K562 (cell line): Measurements from ENCODE around the gene PRSS53. TPM values are rescaled to one million over a fixed set of nuclear protein-coding genes. Genes with fewer than 3 reads are reported as not detected.

ENCODE experiments used
- ARNT ChIP-seq, 2 experiments: fragments of 450-650 bp; IDR thresholded peaks; 2 replicates each; pipeline ENCODE4 v1.6.1; 2016; ENCODE audit warnings: mild to moderate bottlenecking in 1 of 2
- ATF2 ChIP-seq: sonication (generic); formaldehyde crosslinking; IDR thresholded peaks from 2 replicates; pipeline ENCODE4 v1.8.1; 2022; ENCODE audit warnings: missing genetic modification reagents
- EZH2 ChIP-seq: IDR thresholded peaks from 2 replicates; pipeline ENCODE4 v1.6.1; 2012; ENCODE audit warnings: low read depth, mild to moderate bottlenecking, inconsistent platforms, low read length, borderline replicate concordance
- MBD2 ChIP-seq: sonication (generic); IDR thresholded peaks from 2 replicates; pipeline ENCODE4 v1.6.1; 2016; ENCODE audit warnings: low read depth, borderline replicate concordance
- MTA1 ChIP-seq: fragments of 450-650 bp; IDR thresholded peaks from 2 replicates; pipeline ENCODE4 v1.6.1; 2017; ENCODE audit warnings: borderline replicate concordance
- MYBL2 ChIP-seq, 2 experiments: fragments of 450-650 bp in 1 of 2; sonication (generic) in 1 of 2; formaldehyde crosslinking in 1 of 2; IDR thresholded peaks; 2 replicates each; pipeline versions ENCODE4 v1.6.1 to v1.8.1; 2017 to 2022; ENCODE audit warnings: borderline replicate concordance in 1 of 2, inconsistent platforms in 1 of 2, low read depth in 1 of 2, mild to moderate bottlenecking in 1 of 2, missing genetic modification reagents in 1 of 2, moderate library complexity in 1 of 2
- NCOR1 ChIP-seq: fragments of 450-650 bp; IDR thresholded peaks from 2 replicates; pipeline ENCODE4 v1.6.1; 2016; ENCODE audit warnings: mild to moderate bottlenecking, moderate library complexity
- NFIC ChIP-seq: fragments of 450-650 bp; IDR thresholded peaks from 2 replicates; pipeline ENCODE4 v1.6.1; 2017; ENCODE audit warnings: mild to moderate bottlenecking, inconsistent platforms
- PRPF4 ChIP-seq: fragments of 200-400 bp; formaldehyde crosslinking; IDR thresholded peaks from one replicate; pipeline ENCODE4 v1.6.1; 2017; ENCODE audit warnings: low read length, low read depth, mild to moderate bottlenecking; ENCODE audit not compliant: insufficient read depth, poor library complexity, severe bottlenecking
- SIN3A ChIP-seq, 2 experiments: fragments of 150-350 bp in 1 of 2; IDR thresholded peaks; 2 replicates each; pipeline ENCODE4 v1.6.1; 2011 to 2016; ENCODE audit warnings: borderline replicate concordance in 2 of 2, low read depth in 2 of 2, low read length in 2 of 2, mild to moderate bottlenecking in 2 of 2, moderate library complexity in 2 of 2; ENCODE audit not compliant: control insufficient read depth in 1 of 2
- SMARCB1 ChIP-seq: IDR thresholded peaks from 2 replicates; pipeline ENCODE4 v1.6.1; 2011; ENCODE audit warnings: improper control_type of control experiment, low read depth; ENCODE audit not compliant: insufficient read length
- SRF ChIP-seq, 2 experiments: fragments of 250-450, 450-650 bp in 1 of 2; sonication (Bioruptor Pico) in 1 of 2; sonication (generic) in 1 of 2; formaldehyde crosslinking; IDR thresholded peaks; 2 replicates each; pipeline versions ENCODE4 v1.5.0 to v1.5.1; 2020 to 2022; ENCODE audit warnings: mild to moderate bottlenecking in 1 of 2, missing genetic modification reagents in 1 of 2
- SRSF3 ChIP-seq: fragments of 200-400 bp; formaldehyde crosslinking; IDR thresholded peaks from 2 replicates; pipeline ENCODE4 v1.6.1; 2016; ENCODE audit warnings: mild to moderate bottlenecking, low read length, moderate library complexity; ENCODE audit not compliant: insufficient read depth
- ZNF699 ChIP-seq: fragments of 250-450 bp; sonication (Bioruptor Pico); IDR thresholded peaks from 2 replicates; pipeline ENCODE4 v1.8.0; 2021; ENCODE audit warnings: mild to moderate bottlenecking, moderate library complexity; ENCODE audit not compliant: insufficient replicate concordance
- polyA plus RNA-seq, 8 experiments: library from polyadenylated mRNA; depleted of rRNA in 4 of 8; stranded (reverse) in 5 of 8; unstranded in 3 of 8; fragments of >200 nt; fragmentation: Nextera tagmentation in 2 of 8; fragmentation: Illumina TruSeq in 1 of 8; extraction: Ambion mirVana in 2 of 8; extraction: Trizol in 1 of 8; gene quantifications; 2 replicates each; pipeline versions ENCODE4 v1.2.1 to v1.2.3, GENCODE V29; 2011 to 2014; ENCODE audit warnings: inconsistent platforms in 1 of 8, missing spikeins in 1 of 8
- total RNA-seq, 7 experiments: library from RNA; depleted of rRNA in 6 of 7; stranded (reverse); fragments of >200 nt in 6 of 7; fragmentation: Illumina TruSeq in 2 of 7; extraction: Trizol in 2 of 7; gene quantifications; 2 replicates each; pipeline versions ENCODE4 v1.2.1 to v1.2.3, GENCODE V29; 2011 to 2021; ENCODE audit warnings: low replicate concordance in 1 of 7
- TF ChIP-seq, protein P1 (sequence below): sonication (generic); formaldehyde crosslinking; IDR thresholded peaks from 2 replicates; pipeline ENCODE4 v1.8.0; 2022; ENCODE audit warnings: mild to moderate bottlenecking, missing genetic modification reagents
- TF ChIP-seq, protein P2 (sequence below): sonication (generic); formaldehyde crosslinking; IDR thresholded peaks from 2 replicates; pipeline ENCODE4 v1.8.1; 2023; ENCODE audit warnings: mild to moderate bottlenecking, missing genetic modification reagents
- TF ChIP-seq, protein P3 (sequence below): fragments of 450-650 bp; IDR thresholded peaks from 2 replicates; pipeline ENCODE4 v1.6.1; 2018; ENCODE audit warnings: mild to moderate bottlenecking, low read depth; ENCODE audit not compliant: partially characterized antibody

The PRSS53 gene
- total and polyA plus RNA-seq, 9 of the 15 experiments (the other 6 are each of a cell fraction or from before 2014, with no cell fraction given) = 0.40 to 1.9 (median 0.78) TPM; not detected in 2

- TF ChIP-seq, protein P1, sequence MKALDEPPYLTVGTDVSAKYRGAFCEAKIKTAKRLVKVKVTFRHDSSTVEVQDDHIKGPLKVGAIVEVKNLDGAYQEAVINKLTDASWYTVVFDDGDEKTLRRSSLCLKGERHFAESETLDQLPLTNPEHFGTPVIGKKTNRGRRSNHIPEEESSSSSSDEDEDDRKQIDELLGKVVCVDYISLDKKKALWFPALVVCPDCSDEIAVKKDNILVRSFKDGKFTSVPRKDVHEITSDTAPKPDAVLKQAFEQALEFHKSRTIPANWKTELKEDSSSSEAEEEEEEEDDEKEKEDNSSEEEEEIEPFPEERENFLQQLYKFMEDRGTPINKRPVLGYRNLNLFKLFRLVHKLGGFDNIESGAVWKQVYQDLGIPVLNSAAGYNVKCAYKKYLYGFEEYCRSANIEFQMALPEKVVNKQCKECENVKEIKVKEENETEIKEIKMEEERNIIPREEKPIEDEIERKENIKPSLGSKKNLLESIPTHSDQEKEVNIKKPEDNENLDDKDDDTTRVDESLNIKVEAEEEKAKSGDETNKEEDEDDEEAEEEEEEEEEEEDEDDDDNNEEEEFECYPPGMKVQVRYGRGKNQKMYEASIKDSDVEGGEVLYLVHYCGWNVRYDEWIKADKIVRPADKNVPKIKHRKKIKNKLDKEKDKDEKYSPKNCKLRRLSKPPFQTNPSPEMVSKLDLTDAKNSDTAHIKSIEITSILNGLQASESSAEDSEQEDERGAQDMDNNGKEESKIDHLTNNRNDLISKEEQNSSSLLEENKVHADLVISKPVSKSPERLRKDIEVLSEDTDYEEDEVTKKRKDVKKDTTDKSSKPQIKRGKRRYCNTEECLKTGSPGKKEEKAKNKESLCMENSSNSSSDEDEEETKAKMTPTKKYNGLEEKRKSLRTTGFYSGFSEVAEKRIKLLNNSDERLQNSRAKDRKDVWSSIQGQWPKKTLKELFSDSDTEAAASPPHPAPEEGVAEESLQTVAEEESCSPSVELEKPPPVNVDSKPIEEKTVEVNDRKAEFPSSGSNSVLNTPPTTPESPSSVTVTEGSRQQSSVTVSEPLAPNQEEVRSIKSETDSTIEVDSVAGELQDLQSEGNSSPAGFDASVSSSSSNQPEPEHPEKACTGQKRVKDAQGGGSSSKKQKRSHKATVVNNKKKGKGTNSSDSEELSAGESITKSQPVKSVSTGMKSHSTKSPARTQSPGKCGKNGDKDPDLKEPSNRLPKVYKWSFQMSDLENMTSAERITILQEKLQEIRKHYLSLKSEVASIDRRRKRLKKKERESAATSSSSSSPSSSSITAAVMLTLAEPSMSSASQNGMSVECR (CRISPR knock-in tag) = 0 out of 2 replicates have a peak, but pooled peaks have one; percentile 29
- TF ChIP-seq MTA1 (no peak), ARNT (IDR thresholded peaks at IDR 0.05) (no peak), EZH2 (no peak), PRPF4 (no peak), SIN3A (IDR thresholded peaks at IDR 0.05; ENCODE audit: borderline replicate concordance in 2 of 2, control insufficient read depth in 1 of 2, low read depth in 2 of 2, low read length in 2 of 2) (no peak), SRF (CRISPR knock-in tag; IDR thresholded peaks at IDR 0.05) (peak in 1 of 2 experiments; percentile 76; a peak in 1 of 4 replicates), NCOR1 (peak; percentile 45; the same call in 1 of the 2 replicates), MBD2 (no peak), NFIC (no peak; the same call in 1 of the 2 replicates), ATF2 (no peak), SRSF3 (no peak), MYBL2 (IDR thresholded peaks at IDR 0.05; ENCODE audit: low read depth) (no peak), MYBL2 (CRISPR knock-in tag; IDR thresholded peaks at IDR 0.05; ENCODE audit: borderline replicate concordance) (no peak), SMARCB1 (no peak), ZNF699 (CRISPR knock-in tag) (no peak)
- TF ChIP-seq, protein P2, sequence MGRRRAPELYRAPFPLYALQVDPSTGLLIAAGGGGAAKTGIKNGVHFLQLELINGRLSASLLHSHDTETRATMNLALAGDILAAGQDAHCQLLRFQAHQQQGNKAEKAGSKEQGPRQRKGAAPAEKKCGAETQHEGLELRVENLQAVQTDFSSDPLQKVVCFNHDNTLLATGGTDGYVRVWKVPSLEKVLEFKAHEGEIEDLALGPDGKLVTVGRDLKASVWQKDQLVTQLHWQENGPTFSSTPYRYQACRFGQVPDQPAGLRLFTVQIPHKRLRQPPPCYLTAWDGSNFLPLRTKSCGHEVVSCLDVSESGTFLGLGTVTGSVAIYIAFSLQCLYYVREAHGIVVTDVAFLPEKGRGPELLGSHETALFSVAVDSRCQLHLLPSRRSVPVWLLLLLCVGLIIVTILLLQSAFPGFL (CRISPR knock-in tag) = no peak
- TF ChIP-seq, protein P3, sequence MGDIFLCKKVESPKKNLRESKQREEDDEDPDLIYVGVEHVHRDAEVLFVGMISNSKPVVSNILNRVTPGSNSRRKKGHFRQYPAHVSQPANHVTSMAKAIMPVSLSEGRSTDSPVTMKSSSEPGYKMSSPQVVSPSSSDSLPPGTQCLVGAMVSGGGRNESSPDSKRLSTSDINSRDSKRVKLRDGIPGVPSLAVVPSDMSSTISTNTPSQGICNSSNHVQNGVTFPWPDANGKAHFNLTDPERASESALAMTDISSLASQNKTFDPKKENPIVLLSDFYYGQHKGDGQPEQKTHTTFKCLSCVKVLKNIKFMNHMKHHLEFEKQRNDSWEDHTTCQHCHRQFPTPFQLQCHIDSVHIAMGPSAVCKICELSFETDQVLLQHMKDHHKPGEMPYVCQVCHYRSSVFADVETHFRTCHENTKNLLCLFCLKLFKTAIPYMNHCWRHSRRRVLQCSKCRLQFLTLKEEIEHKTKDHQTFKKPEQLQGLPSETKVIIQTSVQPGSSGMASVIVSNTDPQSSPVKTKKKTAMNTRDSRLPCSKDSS = no peak
Measured at GRCh38 chr16:31128711-31129567, 40.2 kb upstream of the PRSS53 start (continued).
